ENCODE results near the gene CCDC18. TPM values are rescaled to one million over a fixed set of nuclear protein-coding genes. Genes with fewer than 3 reads are reported as not detected.
A peak's percentile ranks its signal among the peaks of the same experiment; 100 is the strongest.

CCDC18 gene
- total RNA-seq: 10.3 and 14.7 TPM in 2 replicates

GRCh38 chr1:93180723-93181613, at the start of gene CCDC18:
Gene CCDC18, plus strand, starts transcription at chr1:93180724. Its CDS starts 2,638 bp downstream, at chr1:93183362.
- DNase-seq (ENCODE audit: low read depth): peak; percentile 60
- TF ChIP-seq CTCF (IDR thresholded peaks at IDR 0.05; ENCODE audit: insufficient read depth, low read depth, low read length): no peak

GRCh38 chr1:93132638-93133037, 47.9 kb upstream of the CCDC18 start:
- H3K4me3 ChIP-seq (ENCODE audit: low read depth, low read length): no peak overlapping the region
- no peak for DNase-seq (ENCODE audit: low read depth)
- no peak for TF ChIP-seq CTCF (IDR thresholded peaks at IDR 0.05; ENCODE audit: insufficient read depth, low read depth, low read length)

More at GRCh38 chr1:93180723-93181613, at the start of gene CCDC18:
- H3K4me3 ChIP-seq (ENCODE audit: low read depth, low read length): peak within 1 kb of the TSS; percentile 94

- DNase-seq (ENCODE audit: low read depth): no peak
- TF ChIP-seq CTCF (IDR thresholded peaks at IDR 0.05; ENCODE audit: insufficient read depth, low read depth, low read length): no peak
- no peak overlapping the region for H3K4me3 ChIP-seq (ENCODE audit: low read depth, low read length)
Measured at GRCh38 chr1:93136445-93136844, 44.1 kb upstream of the CCDC18 start.

DNA sequence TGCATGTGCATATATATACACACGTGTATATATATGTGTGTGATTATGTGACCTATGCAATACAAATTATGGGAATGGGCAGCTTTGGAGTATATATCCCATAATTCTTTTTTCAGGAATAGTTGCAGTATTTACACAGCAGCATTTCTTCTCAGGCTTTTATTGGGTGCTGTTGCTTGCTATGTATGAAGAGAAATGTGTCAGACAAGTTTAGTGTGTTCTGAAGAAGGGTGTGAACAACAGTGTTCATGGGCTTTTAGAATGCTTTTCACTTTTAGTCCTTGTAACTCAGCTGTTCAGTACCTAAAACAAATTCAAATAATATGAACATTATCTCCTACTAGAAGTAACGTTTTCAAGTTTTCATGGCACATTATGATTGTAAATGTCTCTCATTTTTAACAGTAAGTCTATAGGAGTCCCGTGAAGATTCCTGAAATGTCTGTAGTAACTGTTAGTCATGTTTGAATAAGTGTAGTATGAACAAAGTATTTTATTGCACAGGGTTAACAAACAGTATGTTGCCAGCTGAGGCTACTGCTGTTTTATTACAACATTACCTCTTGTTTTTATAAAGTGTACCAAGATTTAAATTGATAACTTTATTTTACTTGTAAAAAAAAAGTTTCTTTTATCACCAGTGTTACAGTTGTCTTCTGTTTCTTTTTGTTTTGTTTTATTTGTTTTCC, 42.8 kb upstream of the CCDC18 start:
- no peak for DNase-seq (ENCODE audit: low read depth)
- TF ChIP-seq CTCF (IDR thresholded peaks at IDR 0.05; ENCODE audit: insufficient read depth, low read depth, low read length): no peak
- H3K4me3 ChIP-seq (ENCODE audit: low read depth, low read length): no peak overlapping the region

DNA sequence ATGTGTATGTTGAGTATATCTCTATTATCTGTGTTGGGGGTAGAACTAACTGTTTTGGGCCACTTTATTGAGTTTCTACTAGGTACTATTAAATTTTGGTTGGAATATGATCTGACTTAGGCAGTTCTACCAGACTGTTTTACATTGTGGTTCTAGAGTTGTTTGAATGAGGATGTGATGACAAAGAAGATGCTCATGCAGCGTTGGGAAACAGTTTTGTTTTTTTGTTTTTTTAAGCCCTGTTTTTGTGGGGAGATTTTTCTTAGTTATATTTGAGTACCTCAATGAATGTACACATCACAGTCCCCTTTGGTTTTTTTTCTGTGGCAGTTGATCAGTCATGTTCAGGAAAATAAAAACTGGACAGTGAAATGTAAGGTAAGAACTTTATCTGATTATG, 40.4 kb upstream of the CCDC18 start:
- no peak for TF ChIP-seq CTCF (IDR thresholded peaks at IDR 0.05; ENCODE audit: insufficient read depth, low read depth, low read length)
- DNase-seq (ENCODE audit: low read depth): no peak

GRCh38 chr1:93142161-93142560, 38.4 kb upstream of the CCDC18 start:
- no peak for TF ChIP-seq CTCF (IDR thresholded peaks at IDR 0.05; ENCODE audit: insufficient read depth, low read depth, low read length)
- DNase-seq (ENCODE audit: low read depth): no peak

More for the DNA sequence above, 40.4 kb upstream of the CCDC18 start:
- no peak overlapping the region for H3K4me3 ChIP-seq (ENCODE audit: low read depth, low read length)

More at GRCh38 chr1:93142161-93142560, 38.4 kb upstream of the CCDC18 start:
- no peak overlapping the region for H3K4me3 ChIP-seq (ENCODE audit: low read depth, low read length)
